Uterus (tissue), 4 donors: ENCODE measurements around the gene RBBP8. TPM values are rescaled to one million over a fixed set of nuclear protein-coding genes. Genes with fewer than 3 reads are reported as not detected.

Source experiments
- DNase-seq, 2 donors: peaks; one replicate each; pipeline ENCODE4 v3.0.0-alpha.2; 2019 to 2020
- H3K27ac ChIP-seq, 2 donors: fragments of 200-600 bp; sonication (generic); 1 replicate in 1 of 2; 2 replicates in 1 of 2; pipeline ENCODE4 v1.5.1; 2016 to 2018
- H3K27me3 ChIP-seq, 2 donors: fragments of 200-600 bp; sonication (generic); one replicate each; pipeline ENCODE4 v1.5.1; 2018 to 2019; ENCODE audit warnings: control low read depth in 1 of 2
- H3K36me3 ChIP-seq, 2 donors: fragments of 200-600 bp; sonication (generic); one replicate each; pipeline ENCODE4 v1.5.1; 2019; ENCODE audit warnings: control low read depth in 1 of 2
- H3K4me1 ChIP-seq, 2 donors: fragments of 200-600 bp; sonication (generic); one replicate each; pipeline ENCODE4 v1.5.1; 2018 to 2019; ENCODE audit warnings: control low read depth in 1 of 2
- H3K4me3 ChIP-seq, 2 donors: fragments of 200-600 bp; sonication (generic); 1 replicate in 1 of 2; 2 replicates in 1 of 2; pipeline ENCODE4 v1.5.1; 2018 to 2019; ENCODE audit warnings: mild to moderate bottlenecking in 1 of 2
- H3K9me3 ChIP-seq, 2 donors: fragments of 200-600 bp; sonication (generic); one replicate each; pipeline ENCODE4 v1.5.1; 2019; ENCODE audit warnings: control low read depth in 1 of 2
- CTCF ChIP-seq, 4 experiments: fragments of 200-600 bp in 2 of 4; fragments of 450-650 bp in 2 of 4; sonication (generic) in 2 of 4; IDR thresholded peaks; one replicate each; pipeline ENCODE4 v1.5.1; 2016 to 2019; ENCODE audit warnings: antibody characterized with exemption in 4 of 4, mild to moderate bottlenecking in 2 of 4, moderate library complexity in 1 of 4
- POLR2A ChIP-seq, 2 donors: fragments of 450-650 bp; IDR thresholded peaks; one replicate each; pipeline ENCODE4 v1.6.1; 2016; ENCODE audit warnings: antibody characterized with exemption in 2 of 2, mild to moderate bottlenecking in 1 of 2, moderate library complexity in 1 of 2
- intact Hi-C: fragments of 100-400 bp; cut with DNase I; formaldehyde crosslinking; loops from one replicate; pipeline ENCODE4 v1.15.1; 2023; ENCODE audit warnings: low total_unique reads
- total RNA-seq, 4 donors: library from RNA; depleted of rRNA in 3 of 4; stranded (reverse); fragments of >200 nt in 3 of 4; gene quantifications; one replicate each; pipeline versions ENCODE4 v1.1.0 to v1.2.4, GENCODE V29; 2014 to 2023
- donor health status: DM: yes; HTN: yes; CAD: no.

Gene RBBP8
- total RNA-seq, 4 donors from 2014 or later: 34.8 to 43.5 (median 43.3) TPM

- Histone ChIP-seq H3K36me3 (no peaks in the 10 kb centered on the region), H3K4me3 (no peak overlapping the region)
- DNase-seq: no peak
Measured at GRCh38 chr18:22936515-22936914, 3.4 kb downstream of the RBBP8 start.

DNA sequence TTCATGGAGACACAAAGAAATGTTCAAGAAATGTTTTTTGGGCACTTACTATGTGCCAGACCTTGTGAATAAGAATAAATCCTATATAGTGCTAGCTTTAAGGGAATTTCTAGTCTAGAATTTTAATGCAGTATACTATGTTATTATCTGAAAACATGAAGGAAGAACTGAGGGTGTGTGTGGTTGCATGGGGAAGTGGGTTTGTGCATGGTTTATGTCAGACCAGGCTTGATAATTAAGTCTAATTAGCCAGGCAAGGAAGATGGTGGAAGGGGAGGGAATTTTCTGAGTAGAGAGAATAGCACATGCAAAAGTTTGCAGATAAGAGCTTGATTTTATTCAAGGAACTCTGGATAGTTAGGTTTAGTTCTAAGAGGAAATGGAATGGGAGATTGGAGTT is 6.5 kb downstream of the RBBP8 start:
- Histone ChIP-seq H3K27ac (no peak overlapping the region), H3K9me3 (no peaks in the 10 kb centered on the region), H3K36me3 (no peaks in the 10 kb centered on the region), H3K27me3 (no peaks in the 10 kb centered on the region), H3K4me1 (no peaks in the 10 kb centered on the region), H3K4me3 (no peak overlapping the region)
- no peak for DNase-seq
- intact Hi-C loops: no loop called here
- no peak for TF ChIP-seq POLR2A (IDR thresholded peaks at IDR 0.05)
- no peak for TF ChIP-seq CTCF (IDR thresholded peaks at IDR 0.05)

More at GRCh38 chr18:22936515-22936914, 3.4 kb downstream of the RBBP8 start:
- TF ChIP-seq POLR2A (IDR thresholded peaks at IDR 0.05) (no peak), CTCF (IDR thresholded peaks at IDR 0.05) (no peak)
- Histone ChIP-seq H3K27me3 (no peaks in the 10 kb centered on the region), H3K9me3 (no peaks in the 10 kb centered on the region), H3K27ac (no peak overlapping the region), H3K4me1 (no peaks in the 10 kb centered on the region)
- intact Hi-C loops: no loop called here

DNA sequence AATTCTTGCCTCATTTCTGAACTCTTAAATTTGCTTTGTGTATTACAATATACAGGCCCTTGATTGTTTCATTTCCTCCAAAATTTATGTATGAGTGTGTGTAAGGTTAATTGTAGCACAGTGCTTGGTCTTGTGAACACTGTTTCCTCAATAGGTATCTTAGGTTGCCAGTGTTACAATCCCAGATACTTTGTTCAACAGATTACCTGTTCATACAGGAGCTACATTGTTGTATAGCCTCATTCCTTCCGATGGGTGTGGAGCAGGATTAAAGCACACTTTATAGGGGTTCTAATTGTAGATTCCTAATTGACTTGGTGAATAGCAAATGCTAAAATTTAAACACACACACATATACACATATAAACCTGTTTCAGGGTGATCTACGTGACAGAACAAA is 10.7 kb downstream of the RBBP8 start:
- no peak overlapping the region for H3K4me3 ChIP-seq
- no peaks in the 10 kb centered on the region for H3K9me3 ChIP-seq
- no peak for DNase-seq
- H3K4me1 ChIP-seq: no peaks in the 10 kb centered on the region
- H3K36me3 ChIP-seq: no peaks in the 10 kb centered on the region
- H3K27me3 ChIP-seq: no peaks in the 10 kb centered on the region
- intact Hi-C loops: no loop called here
- no peak overlapping the region for H3K27ac ChIP-seq
- TF ChIP-seq CTCF (IDR thresholded peaks at IDR 0.05): no peak
- no peak for TF ChIP-seq POLR2A (IDR thresholded peaks at IDR 0.05)

DNA sequence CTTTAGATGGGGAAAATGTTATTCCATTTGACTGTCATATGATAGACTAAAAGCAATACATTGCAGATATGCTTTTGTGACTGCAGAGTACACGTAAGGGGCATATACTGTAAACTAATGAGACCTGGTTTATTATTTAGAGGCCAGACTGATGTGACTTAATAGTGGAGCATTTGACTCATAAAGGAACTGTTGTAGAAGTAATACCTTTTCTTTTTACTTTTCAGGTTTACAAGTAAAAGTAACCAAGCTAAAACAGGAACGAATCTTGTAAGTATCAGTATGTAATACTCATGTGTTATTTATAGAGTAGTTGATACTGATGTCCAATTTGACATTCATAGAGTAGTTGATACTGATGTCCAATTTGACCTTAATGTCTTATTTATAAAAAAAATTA is 13.1 kb downstream of the RBBP8 start:
- intact Hi-C loops: no loop called here
- Histone ChIP-seq H3K4me3 (no peak overlapping the region), H3K4me1 (no peaks in the 10 kb centered on the region), H3K27ac (no peak overlapping the region), H3K27me3 (no peaks in the 10 kb centered on the region), H3K36me3 (no peaks in the 10 kb centered on the region), H3K9me3 (no peaks in the 10 kb centered on the region)
- TF ChIP-seq POLR2A (IDR thresholded peaks at IDR 0.05) (no peak), CTCF (IDR thresholded peaks at IDR 0.05) (no peak)
- no peak for DNase-seq

GRCh38 chr18:22946846-22947245 is 13.7 kb downstream of the RBBP8 start:
- no peaks in the 10 kb centered on the region for H3K4me1 ChIP-seq
- no peak overlapping the region for H3K4me3 ChIP-seq
- TF ChIP-seq CTCF (IDR thresholded peaks at IDR 0.05) (no peak), POLR2A (IDR thresholded peaks at IDR 0.05) (no peak)
- no peak overlapping the region for H3K27ac ChIP-seq
- no peaks in the 10 kb centered on the region for H3K9me3 ChIP-seq
- no peak for DNase-seq
- H3K36me3 ChIP-seq: no peaks in the 10 kb centered on the region
- no peaks in the 10 kb centered on the region for H3K27me3 ChIP-seq
- intact Hi-C loops: no loop called here
